DMS153 treated with DMSO at 0.1 percent for 48 hours (cell line): ENCODE results near the gene TGM4.
"Not testable (repeated sequence)": the region's sequence is repeated elsewhere in the genome, so short reads cannot be mapped to it uniquely, and the experiment has no call there.

ENCODE experiments used
- DNase-seq: peaks from one replicate; lab custom pipeline; 2025; ENCODE audit not compliant: unreplicated experiment; lab: John Stamatoyannopoulos, UW

Gene TGM4

DNA sequence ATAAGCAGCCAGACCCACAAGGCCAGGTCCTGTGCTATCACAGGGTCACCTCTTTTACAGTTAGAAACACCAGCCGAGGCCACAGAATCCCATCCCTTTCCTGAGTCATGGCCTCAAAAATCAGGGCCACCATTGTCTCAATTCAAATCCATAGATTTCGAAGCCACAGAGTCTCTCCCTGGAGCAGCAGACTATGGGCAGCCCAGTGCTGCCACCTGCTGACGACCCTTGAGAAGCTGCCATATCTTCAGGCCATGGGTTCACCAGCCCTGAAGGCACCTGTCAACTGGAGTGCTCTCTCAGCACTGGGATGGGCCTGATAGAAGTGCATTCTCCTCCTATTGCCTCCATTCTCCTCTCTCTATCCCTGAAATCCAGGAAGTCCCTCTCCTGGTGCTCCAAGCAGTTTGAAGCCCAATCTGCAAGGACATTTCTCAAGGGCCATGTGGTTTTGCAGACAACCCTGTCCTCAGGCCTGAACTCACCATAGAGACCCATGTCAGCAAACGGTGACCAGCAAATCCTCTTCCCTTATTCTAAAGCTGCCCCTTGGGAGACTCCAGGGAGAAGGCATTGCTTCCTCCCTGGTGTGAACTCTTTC is 39.6 kb downstream of the TGM4 start:
- peak; percentile 21 for DNase-seq

DNA sequence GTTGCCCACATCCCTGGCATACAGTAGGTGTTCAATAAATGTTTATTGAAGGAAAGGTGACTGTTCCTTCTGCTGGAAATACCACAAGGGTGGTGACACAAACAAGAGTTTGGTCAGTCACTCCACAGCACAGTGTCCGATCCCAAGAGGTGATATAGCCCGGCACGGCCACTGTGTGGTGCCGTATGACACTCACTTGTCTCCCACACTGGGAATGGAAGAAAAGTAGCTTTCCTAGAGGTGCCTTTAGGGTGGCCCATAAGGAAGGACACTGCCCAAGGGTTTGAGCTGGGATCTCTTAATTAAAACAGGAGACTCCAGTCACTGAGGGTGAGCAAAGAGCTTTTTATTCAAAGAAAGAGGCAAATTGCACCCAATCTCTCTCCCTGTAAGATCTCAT is 40.5 kb downstream of the TGM4 start:
- DNase-seq: no peak

- no peak for DNase-seq
Observed at GRCh38 chr3:44915702-44916438, 41.5 kb downstream of the TGM4 start.

DNA sequence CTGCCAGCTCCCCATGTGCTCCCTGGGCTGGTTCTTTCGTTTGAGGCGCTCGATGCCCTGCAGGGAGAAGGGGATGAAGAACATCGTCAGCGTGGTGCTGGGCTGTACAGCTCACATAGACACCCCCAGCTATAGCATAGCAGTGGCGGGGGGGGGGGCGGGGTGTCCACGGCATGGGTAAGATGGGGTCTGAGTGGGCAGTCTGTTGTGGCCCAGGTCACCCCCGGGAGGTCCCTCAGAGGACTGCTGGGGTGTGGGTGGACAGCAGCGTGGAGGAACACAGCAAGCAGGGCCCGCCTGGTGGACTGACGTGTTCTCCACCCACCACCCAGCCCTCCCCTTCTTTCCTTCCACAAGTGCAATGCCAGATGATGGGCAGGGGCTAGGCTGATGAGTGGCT is 43.7 kb downstream of the TGM4 start:
- DNase-seq: no peak

GRCh38 chr3:44918581-44918980 is 44.2 kb downstream of the TGM4 start:
- DNase-seq: no peak

DNA sequence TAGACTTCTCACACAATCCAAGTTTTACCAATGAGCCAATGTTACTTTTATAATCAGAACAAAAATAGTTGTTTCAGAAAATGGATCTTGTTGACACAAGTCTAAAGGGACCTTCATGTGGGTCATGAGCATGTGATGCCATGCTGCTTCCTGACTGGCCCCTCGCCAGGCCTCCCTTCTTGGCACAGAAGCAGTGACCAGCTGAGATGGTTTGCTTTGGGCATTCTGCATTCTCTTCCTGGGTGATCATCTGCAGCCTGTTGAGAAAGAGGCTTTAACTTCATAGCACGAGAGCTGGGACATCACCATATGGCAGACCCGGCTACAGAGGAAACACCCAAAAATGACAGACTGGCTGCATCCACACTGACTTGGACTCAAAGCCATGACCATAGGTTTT is 45.7 kb downstream of the TGM4 start:
- no peak for DNase-seq

DNA sequence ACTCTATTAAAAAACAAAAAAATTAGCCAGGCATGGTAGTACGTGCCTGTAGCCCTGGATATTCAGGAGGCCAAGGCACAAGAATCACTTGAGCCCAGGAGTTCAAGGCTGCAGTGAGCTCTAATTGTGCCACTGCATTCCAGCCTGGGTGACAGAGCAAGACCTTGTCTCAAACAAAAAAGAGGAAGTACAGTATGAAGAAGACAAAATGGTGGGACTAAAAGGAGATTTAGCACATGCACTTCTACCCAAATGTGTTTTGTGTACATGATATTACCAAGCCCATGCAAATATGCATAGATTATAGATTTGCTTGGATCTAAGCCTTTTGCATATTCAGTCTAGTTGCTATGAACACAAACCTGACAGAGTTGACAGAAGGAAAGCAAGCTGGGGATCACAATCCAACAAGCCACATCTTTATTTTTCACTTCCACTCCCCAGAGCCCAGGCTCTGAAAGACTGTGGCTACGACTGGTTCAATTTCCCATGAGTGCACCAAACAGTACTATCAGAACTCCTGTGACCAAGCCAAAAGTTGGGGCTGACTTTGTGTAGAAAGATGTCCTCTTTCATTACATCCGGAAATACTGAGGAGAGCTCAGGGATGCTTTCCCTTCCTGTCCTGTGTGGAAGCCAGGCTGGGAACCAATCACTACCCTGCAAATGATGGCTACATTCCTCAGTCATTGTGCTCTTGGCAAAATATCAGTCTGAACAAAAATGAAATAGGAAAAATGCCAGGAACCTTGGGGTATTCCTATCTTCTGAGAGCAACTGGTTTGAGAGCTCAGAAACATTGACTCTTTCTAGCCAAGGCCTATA is 49.4 kb downstream of the TGM4 start:
- DNase-seq: no peak

DNA sequence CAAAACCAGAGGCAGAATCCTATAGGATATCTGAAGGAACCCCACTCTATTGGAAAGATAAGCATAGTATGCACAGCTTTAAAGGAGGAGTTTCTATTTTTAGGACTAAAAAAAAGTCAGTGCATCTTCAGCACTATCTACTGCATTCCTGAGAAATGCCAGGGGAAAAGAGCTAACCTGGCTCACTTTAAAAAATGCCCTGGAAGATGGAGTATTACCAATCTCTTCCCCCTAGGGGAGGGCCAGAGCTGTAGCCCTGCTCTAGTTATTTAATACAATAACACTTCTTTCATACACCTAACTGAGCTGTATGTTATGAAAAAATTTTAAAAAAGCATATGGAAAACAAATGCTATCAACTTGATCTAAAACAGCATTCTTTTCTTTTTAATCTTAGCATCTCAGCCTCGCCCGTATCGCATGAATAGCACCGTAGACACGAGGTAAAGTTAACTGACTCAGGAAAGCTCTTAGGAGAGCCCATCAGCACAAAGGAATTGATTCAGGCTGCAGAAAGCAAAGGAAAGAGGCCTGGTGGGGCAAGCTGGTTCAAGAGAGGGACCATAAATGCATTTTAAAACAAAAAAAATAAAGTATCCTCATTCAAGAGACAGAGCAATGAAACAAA is 50.2 kb downstream of the TGM4 start:
- no peak for DNase-seq

DNA sequence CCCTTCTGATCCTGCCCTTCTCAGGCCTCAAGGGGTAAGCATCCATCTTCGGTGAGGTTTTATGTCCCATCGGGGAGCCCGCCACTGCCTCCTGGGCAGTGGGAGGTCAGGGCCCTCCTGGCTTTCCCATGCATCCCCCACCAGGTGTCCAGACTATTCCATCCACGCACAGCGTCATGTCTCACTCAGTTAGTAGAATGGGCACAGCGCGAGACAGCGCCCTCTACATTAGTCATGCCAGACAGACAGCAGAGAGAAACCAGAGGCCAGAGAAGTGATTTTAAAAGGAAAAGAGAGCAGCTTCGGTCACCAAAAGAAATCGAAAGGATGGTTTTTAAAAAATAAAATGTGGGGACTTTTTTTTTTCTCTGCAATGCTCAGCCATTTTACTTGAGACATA is 51.8 kb downstream of the TGM4 start:
- no peak for DNase-seq

- DNase-seq: no peak
Observed at GRCh38 chr3:44926921-44927320, 52.5 kb downstream of the TGM4 start.

- DNase-seq: no peak
Observed at GRCh38 chr3:44927371-44927770, 53.0 kb downstream of the TGM4 start.

- no peak for DNase-seq
Observed at GRCh38 chr3:44929782-44930181, 55.4 kb downstream of the TGM4 start.

- DNase-seq: no peak
Observed at GRCh38 chr3:44930911-44931310, 56.5 kb downstream of the TGM4 start.

DNA sequence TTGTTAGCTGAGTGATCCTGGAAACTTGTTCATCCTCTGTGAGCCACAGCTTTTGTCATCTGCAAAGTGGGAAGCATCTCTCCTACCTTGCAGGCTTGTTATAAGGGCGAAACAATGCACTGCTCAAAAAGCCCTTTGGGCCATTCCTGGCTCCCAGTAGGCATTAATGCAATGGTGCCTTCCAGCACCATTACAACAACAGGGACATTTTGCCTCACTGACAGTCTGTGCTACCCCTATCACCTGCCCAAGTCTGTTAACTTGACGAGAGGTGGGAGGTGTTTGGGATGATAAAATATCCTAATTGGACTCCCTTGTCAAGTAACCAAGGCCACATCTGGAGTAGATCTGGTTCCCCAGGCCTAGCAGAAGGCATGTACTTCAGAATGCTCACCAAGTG is 57.4 kb downstream of the TGM4 start:
- DNase-seq: no peak

DNA sequence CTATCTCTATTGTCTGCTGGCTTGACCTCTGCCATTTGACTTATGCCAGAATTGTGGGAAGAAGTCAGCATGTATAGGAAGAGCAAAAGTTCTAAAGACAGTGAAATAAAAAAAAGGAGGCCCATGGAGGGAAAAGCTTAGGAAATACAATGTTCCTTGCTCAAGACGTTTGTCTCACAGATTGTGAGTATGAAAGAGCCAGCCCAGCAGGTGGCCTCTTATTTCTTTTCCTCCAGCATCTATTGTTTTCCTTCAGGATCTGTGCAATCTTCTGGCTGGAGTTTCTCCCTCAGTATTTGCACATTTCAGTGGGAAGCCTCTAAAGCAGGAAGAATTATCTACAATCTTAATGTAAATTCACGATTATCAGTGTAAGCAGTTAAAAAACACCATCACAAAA is 57.9 kb downstream of the TGM4 start:
- no peak for DNase-seq

DNA sequence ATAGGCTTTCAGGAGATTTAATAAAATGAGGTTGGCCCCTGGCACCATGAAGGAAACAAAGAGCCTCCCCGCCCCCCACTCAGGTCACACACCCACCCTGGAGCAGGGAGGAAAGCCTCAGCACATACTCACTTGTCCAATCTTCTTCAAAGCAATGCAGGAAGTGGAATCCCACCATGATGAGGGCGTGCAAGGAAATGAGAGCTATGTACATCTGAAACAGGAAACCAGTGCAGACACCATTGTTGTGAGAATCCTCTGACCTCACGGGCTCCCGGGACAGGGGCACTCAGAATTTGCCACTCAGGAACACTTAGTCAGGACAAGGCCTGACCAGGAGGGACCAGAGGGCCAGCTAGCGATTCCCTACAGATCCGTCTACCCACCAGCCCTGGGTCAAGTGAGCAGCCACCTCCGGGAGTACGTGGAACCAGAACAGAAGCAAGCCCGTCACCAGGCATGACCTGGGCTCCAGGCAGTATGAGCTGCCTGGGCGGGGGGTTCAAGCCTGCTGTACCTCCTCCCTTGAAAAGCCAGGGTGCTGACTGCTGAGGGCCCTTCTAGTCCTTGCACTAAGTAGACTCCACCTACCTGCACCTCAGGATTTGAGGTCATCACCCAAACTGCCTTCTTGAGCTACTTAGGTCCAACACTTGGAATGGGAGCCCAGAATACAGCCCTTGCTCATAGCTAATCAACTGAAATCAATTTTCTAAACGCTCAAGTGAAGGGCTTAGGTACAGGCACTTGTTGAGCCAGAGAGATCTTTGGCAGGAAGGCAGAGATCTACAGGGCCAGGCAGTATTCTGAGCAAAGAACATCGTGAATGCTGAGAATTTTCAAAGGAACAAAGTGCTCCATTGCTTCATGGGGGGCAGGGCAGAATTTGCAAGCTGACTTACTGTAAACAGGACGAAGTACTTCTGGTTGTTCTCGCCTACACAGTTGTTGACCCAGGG is 58.9 kb downstream of the TGM4 start:
- no peak for DNase-seq

GRCh38 chr3:44939581-44940036 is 65.2 kb downstream of the TGM4 start:
- DNase-seq: no peak

DNA sequence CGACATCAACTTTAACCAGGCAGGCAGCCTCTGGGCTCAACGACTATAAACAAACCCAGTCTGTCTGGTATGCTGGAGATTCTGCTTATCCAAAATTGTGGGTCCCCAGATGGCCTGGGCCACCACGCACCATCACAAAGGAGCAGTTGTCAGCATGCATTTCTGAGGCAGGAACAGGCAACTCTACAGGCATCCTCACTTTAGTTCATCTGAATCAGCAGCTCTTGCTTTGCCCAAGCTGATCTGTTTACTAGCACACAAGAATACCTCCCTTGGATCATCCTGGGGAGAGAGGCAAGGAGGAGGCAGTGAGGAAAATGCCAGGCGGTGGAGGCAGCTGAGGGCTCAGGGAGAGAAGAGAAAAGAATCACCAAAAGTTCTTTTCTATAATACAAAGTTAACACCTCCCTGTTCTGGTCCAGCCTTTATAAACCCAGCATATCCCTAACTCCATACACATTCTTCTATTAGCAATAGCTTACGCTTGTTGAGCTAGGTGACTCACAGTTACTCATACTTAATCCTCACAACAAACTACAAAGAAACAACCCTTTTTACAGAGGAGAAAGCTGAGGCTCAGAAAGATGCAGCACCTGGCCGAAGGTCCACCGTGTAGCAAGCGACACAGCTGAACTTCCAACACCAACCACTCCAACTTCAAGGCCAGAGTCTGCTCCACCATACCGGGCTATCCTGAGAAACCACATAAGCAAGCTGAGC is 68.0 kb downstream of the TGM4 start:
- no peak for DNase-seq

DNA sequence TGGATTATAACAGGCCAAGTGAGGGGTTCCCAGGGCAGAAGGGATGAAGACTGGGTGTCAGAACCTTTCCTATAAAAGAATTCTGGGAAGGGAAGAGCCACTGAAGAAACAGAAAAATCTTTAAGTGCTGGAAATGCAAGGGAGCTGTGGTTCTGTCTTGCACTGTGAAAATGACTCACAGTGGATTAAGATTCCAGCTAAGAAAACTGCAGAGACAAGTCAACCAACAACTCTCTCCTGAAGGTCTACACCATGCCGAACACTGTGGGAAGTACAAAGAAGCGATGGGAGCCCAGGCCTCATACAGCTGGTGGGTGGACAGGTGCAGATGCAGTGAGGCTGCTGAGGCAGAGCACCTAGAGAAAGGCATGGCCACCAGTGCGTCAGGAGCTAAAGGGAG is 73.8 kb downstream of the TGM4 start:
- DNase-seq: no peak

- not testable (repeated sequence) for DNase-seq
Observed at GRCh38 chr3:44949770-44950169, 75.4 kb downstream of the TGM4 start.
